HepG2 (cell line): ENCODE data around the gene POGK. TPM values are rescaled to one million over a fixed set of nuclear protein-coding genes. Genes with fewer than 3 reads are reported as not detected.

Experiments
- BRCA1 ChIP-seq: sonication (generic); formaldehyde crosslinking; IDR thresholded peaks from 2 replicates; pipeline ENCODE4 v1.4.0; 2020; ENCODE audit warnings: missing genetic modification reagents
- DNMT1 ChIP-seq: sonication (generic); formaldehyde crosslinking; IDR thresholded peaks from 2 replicates; pipeline ENCODE4 v1.5.1; 2020; ENCODE audit warnings: mild to moderate bottlenecking, missing genetic modification reagents
- FOXC1 ChIP-seq: sonication (generic); formaldehyde crosslinking; IDR thresholded peaks from 2 replicates; pipeline ENCODE4 v1.8.0; 2022; ENCODE audit warnings: mild to moderate bottlenecking, missing genetic modification reagents, borderline replicate concordance
- KLF9 ChIP-seq: IDR thresholded peaks from 2 replicates; pipeline ENCODE4 v1.6.1; 2016; ENCODE audit warnings: low read depth
- MAFF ChIP-seq: IDR thresholded peaks from 2 replicates; pipeline ENCODE4 v1.6.1; 2011; ENCODE audit warnings: low read depth, low read length, improper control_type of control experiment
- PHF8 ChIP-seq: sonication (generic); formaldehyde crosslinking; IDR thresholded peaks from 2 replicates; pipeline ENCODE4 v1.5.0; 2020; ENCODE audit warnings: missing genetic modification reagents
- REPIN1 ChIP-seq: sonication (generic); formaldehyde crosslinking; IDR thresholded peaks from 2 replicates; pipeline ENCODE4 v1.8.0; 2022; ENCODE audit warnings: missing genetic modification reagents, low read depth, mild to moderate bottlenecking, borderline replicate concordance
- SNAI1 ChIP-seq: sonication (generic); formaldehyde crosslinking; IDR thresholded peaks from 2 replicates; pipeline ENCODE4 v1.5.0; 2020; ENCODE audit warnings: mild to moderate bottlenecking, missing genetic modification reagents, borderline replicate concordance
- TRIM22 ChIP-seq: fragments of 450-650 bp; IDR thresholded peaks from 2 replicates; pipeline ENCODE4 v1.6.1; 2017
- WIZ ChIP-seq: sonication (generic); formaldehyde crosslinking; IDR thresholded peaks from 2 replicates; pipeline ENCODE4 v1.5.1; 2020; ENCODE audit warnings: mild to moderate bottlenecking, missing genetic modification reagents
- ZBTB40 ChIP-seq, 2 experiments: fragments of 450-650 bp in 1 of 2; sonication (generic) in 1 of 2; formaldehyde crosslinking in 1 of 2; IDR thresholded peaks; 2 replicates each; pipeline versions ENCODE4 v1.6.1 to v1.8.0; 2016 to 2022; ENCODE audit warnings: antibody characterized with exemption in 1 of 2, mild to moderate bottlenecking in 1 of 2, missing genetic modification reagents in 1 of 2
- ZMAT5 ChIP-seq: sonication (generic); formaldehyde crosslinking; IDR thresholded peaks from 2 replicates; pipeline ENCODE4 v1.5.0; 2020; ENCODE audit warnings: mild to moderate bottlenecking, low read depth, missing genetic modification reagents, borderline replicate concordance
- ZMYM2 ChIP-seq: sonication (generic); formaldehyde crosslinking; IDR thresholded peaks from 2 replicates; pipeline ENCODE4 v1.8.0; 2022; ENCODE audit warnings: mild to moderate bottlenecking, missing genetic modification reagents
- ZNF335 ChIP-seq: sonication (generic); formaldehyde crosslinking; IDR thresholded peaks from 2 replicates; pipeline ENCODE4 v1.4.0; 2020; ENCODE audit warnings: missing genetic modification reagents
- ZNF615 ChIP-seq: sonication (generic); formaldehyde crosslinking; IDR thresholded peaks from 2 replicates; pipeline ENCODE4 v1.5.0; 2020; ENCODE audit warnings: mild to moderate bottlenecking, missing genetic modification reagents, borderline replicate concordance
- polyA plus RNA-seq, 8 experiments: library from polyadenylated mRNA; depleted of rRNA in 3 of 8; stranded (reverse) in 7 of 8; unstranded in 1 of 8; fragments of >200 nt; fragmentation: Illumina TruSeq in 4 of 8; extraction: Trizol in 4 of 8; gene quantifications; 2 replicates each; pipeline versions ENCODE4 v1.2.1 to v1.2.3, GENCODE V29; 2011 to 2016; ENCODE audit warnings: low read depth in 4 of 8, missing spikeins in 1 of 8, mixed read lengths in 1 of 8; ENCODE audit not compliant: insufficient read depth in 1 of 8
- total RNA-seq, 5 experiments: library from RNA; depleted of rRNA; stranded (reverse); fragments of >200 nt; fragmentation: Illumina TruSeq; extraction: Trizol; gene quantifications; 2 replicates each; pipeline ENCODE4 v1.2.3, GENCODE V29; 2016; ENCODE audit warnings: low read depth in 1 of 5

The POGK gene
- total and polyA plus RNA-seq, 2 of the 13 experiments (the other 11 are each of a cell fraction or from before 2014, with no cell fraction given), result 4.8 to 16.2 TPM

- no peak for TF ChIP-seq MAFF
- no peak for TF ChIP-seq ZMAT5 (CRISPR knock-in tag)
- TF ChIP-seq ZMYM2 (CRISPR knock-in tag), result no peak
- peak; percentile 37; the same call in 1 of the 2 replicates for TF ChIP-seq TRIM22
- TF ChIP-seq PHF8 (CRISPR knock-in tag), result peak; percentile 92
- TF ChIP-seq ZNF335, result peak; percentile 69; the same call in 1 of the 2 replicates
- TF ChIP-seq SNAI1 (CRISPR knock-in tag), result no peak; the same call in 1 of the 2 replicates
- no peak for TF ChIP-seq ZBTB40 (IDR thresholded peaks at IDR 0.05)
- no peak for TF ChIP-seq ZBTB40 (CRISPR knock-in tag; IDR thresholded peaks at IDR 0.05)
- TF ChIP-seq BRCA1 (CRISPR knock-in tag), result no peak; the same call in 1 of the 2 replicates
- peak; percentile 93 for TF ChIP-seq FOXC1 (CRISPR knock-in tag)
- no peak for TF ChIP-seq WIZ (CRISPR knock-in tag)
- no peak for TF ChIP-seq ZNF615 (CRISPR knock-in tag)
- peak; percentile 53; the same call in 1 of the 2 replicates for TF ChIP-seq REPIN1
- TF ChIP-seq DNMT1, result no peak
- TF ChIP-seq KLF9 (CRISPR knock-in tag), result 0 out of 2 replicates have a peak, but pooled peaks have one; percentile 31
Observed at GRCh38 chr1:166875734-166876539, 36.7 kb downstream of the POGK start, which contains the start of gene TADA1 (continued).
